ENCODE results near the gene BCDIN3D. TPM values are rescaled to one million over a fixed set of nuclear protein-coding genes. Genes with fewer than 3 reads are reported as not detected.

The BCDIN3D gene
- total and polyA plus RNA-seq, 2 donors: 5.2 to 7.0 TPM

DNA sequence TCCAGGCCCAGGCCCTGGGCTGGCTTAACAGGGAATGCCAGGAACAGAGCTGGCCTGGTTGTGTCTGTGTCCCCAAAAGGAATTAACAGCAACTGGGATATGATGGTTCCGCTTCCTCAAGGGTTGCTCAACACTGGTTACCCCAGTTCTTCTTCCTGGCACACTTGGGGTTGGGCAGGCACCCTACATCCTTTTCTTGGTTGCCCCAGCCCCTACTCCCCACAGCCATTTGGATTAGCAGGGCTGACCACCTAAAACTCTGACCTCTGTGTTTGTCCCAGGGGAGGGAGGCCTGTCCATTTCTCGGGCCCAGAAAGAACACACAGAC is 45.5 kb downstream of the BCDIN3D start:
- Histone ChIP-seq H3K27me3 (ENCODE audit: control insufficient read depth in 2 of 2, insufficient read depth in 1 of 2, low read length in 1 of 2) (no peaks in the 10 kb centered on the region), H3K4me1 (ENCODE audit: control insufficient read depth in 2 of 2, insufficient read depth in 2 of 2, low read length in 2 of 2) (no peaks in the 10 kb centered on the region), H3K4me3 (ENCODE audit: low read length in 2 of 2) (no peak overlapping the region), H3K36me3 (ENCODE audit: control insufficient read depth in 2 of 2, insufficient read depth in 2 of 2, low read length in 1 of 2) (peaks cover 37 to 46% of the 10 kb centered on the region in 2 donors), H3K9me3 (ENCODE audit: control insufficient read depth in 2 of 2, insufficient read depth in 1 of 2, low read length in 1 of 2) (no peaks in the 10 kb centered on the region), H3K27ac (ENCODE audit: low read depth in 1 of 2, low read length in 1 of 2) (no peak overlapping the region)
- 95% methylated on average over 2 of the region's 2 CpGs for WGBS
- DNase-seq (ENCODE audit: low read depth in 6 of 9, low spot score in 9 of 9): no peak

DNA sequence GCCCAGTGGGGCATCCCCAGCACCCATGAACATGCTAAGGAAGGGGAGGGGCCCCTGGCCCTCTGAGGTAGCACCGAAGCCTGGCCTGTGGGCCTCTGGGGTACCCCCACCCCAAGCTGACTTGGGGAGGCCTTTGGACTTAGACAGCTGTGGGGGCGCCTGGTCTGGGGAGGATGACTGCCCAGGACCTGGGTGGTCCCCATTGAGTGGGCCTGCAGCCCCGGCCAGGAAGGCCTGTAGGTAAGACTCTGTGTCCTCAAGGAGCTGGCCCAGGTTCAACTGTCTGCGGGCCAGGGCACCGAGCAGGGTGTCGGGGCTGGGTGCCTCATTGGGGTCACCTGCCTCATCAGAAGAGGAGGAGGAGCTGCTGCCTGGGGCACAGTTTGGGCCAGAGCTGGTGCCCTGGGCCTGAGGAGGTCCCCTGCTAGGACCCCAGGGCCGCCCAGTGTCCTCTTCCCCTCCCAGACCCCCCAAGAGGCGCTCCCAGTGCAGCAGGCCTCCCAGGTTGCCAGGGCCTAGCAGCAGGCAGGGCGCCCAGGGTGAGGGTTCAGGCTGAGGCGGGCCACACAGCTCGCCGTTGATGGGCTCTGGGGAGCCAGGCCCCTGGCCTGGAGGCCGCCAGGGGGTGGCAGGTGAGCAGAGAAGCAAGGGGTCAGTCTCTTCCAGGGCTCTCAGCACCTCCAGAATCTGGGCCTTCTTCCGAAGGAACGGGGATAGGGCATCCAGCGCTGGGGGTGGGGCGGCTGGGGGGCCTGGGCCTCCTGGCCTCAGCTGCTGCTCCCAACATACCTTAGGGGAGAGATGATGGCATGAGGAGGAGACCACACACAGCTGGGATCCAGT is 46.1 kb downstream of the BCDIN3D start:
- Histone ChIP-seq H3K27me3 (ENCODE audit: control insufficient read depth in 2 of 2, insufficient read depth in 1 of 2, low read length in 1 of 2) (no peaks in the 10 kb centered on the region), H3K36me3 (ENCODE audit: control insufficient read depth in 2 of 2, insufficient read depth in 2 of 2, low read length in 1 of 2) (peaks cover 36 to 45% of the 10 kb centered on the region in 2 donors), H3K27ac (ENCODE audit: low read depth in 1 of 2, low read length in 1 of 2) (no peak overlapping the region), H3K9me3 (ENCODE audit: control insufficient read depth in 2 of 2, insufficient read depth in 1 of 2, low read length in 1 of 2) (no peaks in the 10 kb centered on the region), H3K4me3 (ENCODE audit: low read length in 2 of 2) (no peak overlapping the region), H3K4me1 (ENCODE audit: control insufficient read depth in 2 of 2, insufficient read depth in 2 of 2, low read length in 2 of 2) (no peaks in the 10 kb centered on the region)
- no peak for DNase-seq (ENCODE audit: low read depth in 6 of 9, low spot score in 9 of 9)
- 97% methylated on average over 17 of the region's 17 CpGs for whole genome bisulfite sequencing

DNA sequence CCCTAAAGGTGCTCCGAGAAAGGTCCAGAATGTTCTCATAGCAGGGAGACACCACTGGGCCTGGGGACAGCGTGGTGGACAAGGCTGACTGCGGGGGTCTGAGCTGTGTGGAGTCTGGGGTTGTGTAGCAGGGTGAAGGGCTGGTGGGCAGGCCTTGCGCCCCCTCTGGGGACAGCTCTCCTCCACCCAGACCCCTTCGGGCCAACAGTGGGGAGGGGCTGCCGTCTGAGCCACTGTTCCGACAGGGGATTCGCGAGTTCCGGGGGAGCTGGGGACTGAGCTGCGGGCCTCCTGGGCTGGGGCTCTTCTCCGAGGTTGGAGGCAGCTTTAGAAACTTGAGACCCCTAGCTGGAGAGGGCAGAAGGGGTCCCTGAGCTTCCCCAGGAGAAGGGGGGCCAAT is 46.8 kb downstream of the BCDIN3D start:
- H3K9me3 ChIP-seq (ENCODE audit: control insufficient read depth in 2 of 2, insufficient read depth in 1 of 2, low read length in 1 of 2): no peaks in the 10 kb centered on the region
- no peak for DNase-seq (ENCODE audit: low read depth in 6 of 9, low spot score in 9 of 9)
- no peak overlapping the region for H3K4me3 ChIP-seq (ENCODE audit: low read length in 2 of 2)
- H3K36me3 ChIP-seq (ENCODE audit: control insufficient read depth in 2 of 2, insufficient read depth in 2 of 2, low read length in 1 of 2): peaks cover 31 to 39% of the 10 kb centered on the region in 2 donors
- no peaks in the 10 kb centered on the region for H3K4me1 ChIP-seq (ENCODE audit: control insufficient read depth in 2 of 2, insufficient read depth in 2 of 2, low read length in 2 of 2)
- 97% methylated on average over 12 of the region's 12 CpGs for WGBS
- H3K27ac ChIP-seq (ENCODE audit: low read depth in 1 of 2, low read length in 1 of 2): no peak overlapping the region
- H3K27me3 ChIP-seq (ENCODE audit: control insufficient read depth in 2 of 2, insufficient read depth in 1 of 2, low read length in 1 of 2): no peaks in the 10 kb centered on the region

DNA sequence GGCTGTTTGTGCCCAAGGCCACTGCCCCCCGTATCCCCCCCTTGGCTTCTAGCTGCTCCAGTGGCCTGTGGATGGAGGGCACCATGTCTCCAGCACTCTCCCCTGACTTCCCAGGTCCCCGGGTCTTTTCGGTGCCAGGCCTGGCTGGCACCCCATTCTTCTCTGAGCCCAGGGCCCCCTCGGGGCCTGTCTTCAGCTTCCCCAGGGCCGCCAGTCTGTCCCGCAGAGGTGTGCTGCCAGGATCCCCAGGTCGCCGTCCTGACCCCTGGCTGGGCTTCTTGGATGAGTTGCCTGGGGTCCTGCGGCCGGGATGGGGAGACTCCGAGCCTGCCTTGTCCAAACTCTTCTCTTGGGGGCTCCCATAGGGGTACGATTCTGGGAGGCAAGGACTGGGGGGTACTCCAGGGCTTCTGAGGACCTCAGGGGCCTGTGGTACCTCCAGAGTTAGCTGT is 47.2 kb downstream of the BCDIN3D start:
- DNase-seq (ENCODE audit: low read depth in 6 of 9, low spot score in 9 of 9): no peak
- WGBS: 95% methylated on average over 12 of the region's 12 CpGs
- Histone ChIP-seq H3K27ac (ENCODE audit: low read depth in 1 of 2, low read length in 1 of 2) (no peak overlapping the region), H3K4me3 (ENCODE audit: low read length in 2 of 2) (no peak overlapping the region), H3K36me3 (ENCODE audit: control insufficient read depth in 2 of 2, insufficient read depth in 2 of 2, low read length in 1 of 2) (peaks cover 30 to 42% of the 10 kb centered on the region in 2 donors), H3K27me3 (ENCODE audit: control insufficient read depth in 2 of 2, insufficient read depth in 1 of 2, low read length in 1 of 2) (no peaks in the 10 kb centered on the region), H3K9me3 (ENCODE audit: control insufficient read depth in 2 of 2, insufficient read depth in 1 of 2, low read length in 1 of 2) (no peaks in the 10 kb centered on the region), H3K4me1 (ENCODE audit: control insufficient read depth in 2 of 2, insufficient read depth in 2 of 2, low read length in 2 of 2) (no peaks in the 10 kb centered on the region)

DNA sequence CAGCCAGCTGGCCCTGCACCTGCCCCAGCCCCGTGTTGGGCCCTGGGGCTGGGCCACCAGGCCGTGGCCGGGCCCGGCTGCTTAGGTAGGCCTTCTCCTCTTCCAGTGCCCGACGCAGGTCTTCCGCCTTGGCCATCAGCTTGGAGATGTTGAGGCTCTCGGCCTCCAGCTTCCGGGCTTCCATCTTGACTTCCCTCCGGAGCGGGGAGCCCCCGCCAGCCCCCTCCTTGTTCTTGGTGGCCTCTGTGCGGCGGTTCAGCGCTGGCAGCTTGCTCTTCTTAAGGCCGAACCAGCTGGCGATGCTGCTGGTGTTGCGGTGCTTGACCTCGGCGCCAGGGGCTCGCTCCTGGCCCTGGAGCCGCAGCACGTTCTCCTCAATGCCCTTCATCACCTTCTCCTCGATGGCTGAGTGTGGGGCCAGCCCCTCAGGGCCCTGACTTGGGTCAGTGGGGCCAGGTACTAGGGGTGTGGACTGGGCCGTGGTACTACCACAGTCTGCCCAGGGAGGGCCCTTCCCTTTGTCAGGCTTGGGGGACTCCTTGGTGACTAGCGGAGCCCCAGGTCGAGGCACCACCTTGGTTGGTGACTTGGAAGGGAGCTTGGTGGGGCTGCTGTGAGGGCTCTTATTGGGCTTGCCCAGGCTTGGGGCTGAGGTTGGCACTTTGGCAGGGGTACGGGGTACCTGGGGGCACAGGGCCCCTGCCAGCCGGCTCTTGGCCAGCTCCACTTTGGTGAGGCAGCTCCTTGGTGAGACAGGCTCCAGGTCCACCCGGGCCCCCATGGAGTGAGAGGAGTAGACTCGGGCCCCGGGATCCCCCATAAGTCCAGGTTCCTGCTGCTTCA is 47.9 kb downstream of the BCDIN3D start:
- no peak overlapping the region for H3K27ac ChIP-seq (ENCODE audit: low read depth in 1 of 2, low read length in 1 of 2)
- no peak overlapping the region for H3K4me3 ChIP-seq (ENCODE audit: low read length in 2 of 2)
- no peaks in the 10 kb centered on the region for H3K4me1 ChIP-seq (ENCODE audit: control insufficient read depth in 2 of 2, insufficient read depth in 2 of 2, low read length in 2 of 2)
- no peaks in the 10 kb centered on the region for H3K9me3 ChIP-seq (ENCODE audit: control insufficient read depth in 2 of 2, insufficient read depth in 1 of 2, low read length in 1 of 2)
- no peak for DNase-seq (ENCODE audit: low read depth in 6 of 9, low spot score in 9 of 9)
- H3K27me3 ChIP-seq (ENCODE audit: control insufficient read depth in 2 of 2, insufficient read depth in 1 of 2, low read length in 1 of 2): no peaks in the 10 kb centered on the region
- 97% methylated on average over 32 of the region's 32 CpGs for WGBS
- peaks cover 30 to 42% of the 10 kb centered on the region in 2 donors for H3K36me3 ChIP-seq (ENCODE audit: control insufficient read depth in 2 of 2, insufficient read depth in 2 of 2, low read length in 1 of 2)

DNA sequence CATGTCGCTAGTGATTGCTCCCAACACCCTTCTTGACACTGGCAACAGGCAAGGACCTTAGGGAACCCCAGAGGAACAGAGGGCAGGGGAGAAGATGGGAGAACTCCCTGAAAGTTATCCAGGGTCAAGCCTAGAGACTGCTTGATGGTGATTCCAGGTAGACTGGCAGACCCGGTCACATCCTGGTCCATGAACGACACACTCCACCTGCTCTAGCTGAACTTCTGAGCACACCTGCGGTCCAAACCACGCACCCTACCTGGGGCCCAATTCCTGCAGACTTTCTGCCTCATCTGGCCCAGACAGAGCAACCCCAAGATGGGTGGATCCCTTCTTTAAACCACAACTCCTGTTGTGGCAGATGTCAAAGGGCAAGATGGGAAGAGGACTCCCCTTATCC is 48.9 kb downstream of the BCDIN3D start:
- 95% methylated on average over 5 of the region's 5 CpGs for WGBS
- Histone ChIP-seq H3K9me3 (ENCODE audit: control insufficient read depth in 2 of 2, insufficient read depth in 1 of 2, low read length in 1 of 2) (no peaks in the 10 kb centered on the region), H3K36me3 (ENCODE audit: control insufficient read depth in 2 of 2, insufficient read depth in 2 of 2, low read length in 1 of 2) (peaks cover 29 to 37% of the 10 kb centered on the region in 2 donors), H3K27me3 (ENCODE audit: control insufficient read depth in 2 of 2, insufficient read depth in 1 of 2, low read length in 1 of 2) (no peaks in the 10 kb centered on the region), H3K27ac (ENCODE audit: low read depth in 1 of 2, low read length in 1 of 2) (no peak overlapping the region), H3K4me3 (ENCODE audit: low read length in 2 of 2) (no peak overlapping the region), H3K4me1 (ENCODE audit: control insufficient read depth in 2 of 2, insufficient read depth in 2 of 2, low read length in 2 of 2) (no peaks in the 10 kb centered on the region)
- no peak for DNase-seq (ENCODE audit: low read depth in 6 of 9, low spot score in 9 of 9)

DNA sequence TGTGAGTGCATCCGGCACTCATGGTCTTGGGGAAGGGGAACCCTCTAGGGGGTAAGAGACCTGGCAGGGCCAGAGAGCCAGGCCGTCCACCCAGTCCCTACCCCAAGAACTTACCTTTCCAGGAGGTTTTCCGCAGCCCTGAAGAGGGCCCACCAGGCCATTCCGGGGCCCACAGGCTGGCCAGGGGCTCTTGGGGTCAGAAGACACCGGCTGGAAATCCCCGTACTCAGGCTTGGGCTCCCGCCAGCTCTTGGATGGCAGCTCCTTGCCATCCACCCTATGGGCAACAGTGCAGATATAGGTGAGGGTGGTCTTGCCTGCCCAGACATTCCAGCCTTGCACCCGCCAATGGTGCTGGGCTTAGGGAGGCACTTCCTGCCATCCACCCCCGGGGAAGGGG is 49.3 kb downstream of the BCDIN3D start:
- H3K27me3 ChIP-seq (ENCODE audit: control insufficient read depth in 2 of 2, insufficient read depth in 1 of 2, low read length in 1 of 2): no peaks in the 10 kb centered on the region
- WGBS: 95% methylated on average over 9 of the region's 9 CpGs
- H3K4me3 ChIP-seq (ENCODE audit: low read length in 2 of 2): no peak overlapping the region
- H3K4me1 ChIP-seq (ENCODE audit: control insufficient read depth in 2 of 2, insufficient read depth in 2 of 2, low read length in 2 of 2): no peaks in the 10 kb centered on the region
- H3K27ac ChIP-seq (ENCODE audit: low read depth in 1 of 2, low read length in 1 of 2): no peak overlapping the region
- H3K36me3 ChIP-seq (ENCODE audit: control insufficient read depth in 2 of 2, insufficient read depth in 2 of 2, low read length in 1 of 2): peaks cover 26 to 33% of the 10 kb centered on the region in 2 donors
- DNase-seq (ENCODE audit: low read depth in 6 of 9, low spot score in 9 of 9): no peak
- no peaks in the 10 kb centered on the region for H3K9me3 ChIP-seq (ENCODE audit: control insufficient read depth in 2 of 2, insufficient read depth in 1 of 2, low read length in 1 of 2)

DNA sequence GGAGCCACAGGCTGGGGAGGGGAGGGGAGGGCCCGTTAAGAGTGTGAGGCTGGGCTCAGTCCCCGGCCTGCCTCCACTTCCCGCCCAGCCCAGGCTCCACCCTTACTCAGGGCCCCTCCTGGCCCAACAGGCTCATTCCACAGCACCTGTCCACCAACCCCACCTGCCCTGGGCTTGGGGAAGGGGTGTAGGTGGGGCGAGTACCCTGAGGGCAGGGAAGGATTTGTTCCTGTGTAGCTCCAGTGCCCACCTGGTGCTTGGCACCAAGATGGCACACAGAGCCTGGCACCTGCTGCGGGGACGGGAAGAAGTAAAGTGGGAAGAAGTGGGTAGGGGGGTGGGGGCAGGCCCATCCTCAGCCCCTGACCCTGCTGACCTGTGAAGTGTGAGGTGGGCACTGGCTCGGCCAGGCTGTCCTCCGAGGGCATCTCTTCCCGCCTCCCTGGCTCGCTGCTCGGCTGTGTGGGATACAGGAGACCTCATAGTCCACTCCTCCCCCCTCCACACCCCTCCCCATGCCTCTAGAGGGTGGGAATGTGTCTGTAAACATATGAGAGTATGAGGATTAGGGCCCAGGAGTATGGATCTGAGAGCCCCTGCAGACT is 49.8 kb downstream of the BCDIN3D start:
- Histone ChIP-seq H3K9me3 (ENCODE audit: control insufficient read depth in 2 of 2, insufficient read depth in 1 of 2, low read length in 1 of 2) (no peaks in the 10 kb centered on the region), H3K27ac (ENCODE audit: low read depth in 1 of 2, low read length in 1 of 2) (no peak overlapping the region), H3K4me1 (ENCODE audit: control insufficient read depth in 2 of 2, insufficient read depth in 2 of 2, low read length in 2 of 2) (no peaks in the 10 kb centered on the region), H3K27me3 (ENCODE audit: control insufficient read depth in 2 of 2, insufficient read depth in 1 of 2, low read length in 1 of 2) (no peaks in the 10 kb centered on the region), H3K36me3 (ENCODE audit: control insufficient read depth in 2 of 2, insufficient read depth in 2 of 2, low read length in 1 of 2) (peaks cover 21 to 32% of the 10 kb centered on the region in 2 donors), H3K4me3 (ENCODE audit: low read length in 2 of 2) (no peak overlapping the region)
- DNase-seq (ENCODE audit: low read depth in 6 of 9, low spot score in 9 of 9): no peak
- WGBS: 98% methylated on average over 11 of the region's 11 CpGs

Data from thymus (tissue), 11 donors.